GM19193 (cell line): ENCODE results near the gene ACTR8.

Source experiments
- POLR2A ChIP-seq: IDR thresholded peaks from 4 replicates; pipeline ENCODE4 v1.6.1; 2011; ENCODE audit not compliant: insufficient read depth, insufficient read length; ENCODE audit errors: extremely low read depth

The ACTR8 gene

GRCh38 chr3:53881691-53882593 is at the start of gene ACTR8:
ACTR8 (minus strand) TSS chr3:53882152; CDS start chr3:53882101, 51 bp downstream.
- peak; percentile 91 for TF ChIP-seq POLR2A

DNA sequence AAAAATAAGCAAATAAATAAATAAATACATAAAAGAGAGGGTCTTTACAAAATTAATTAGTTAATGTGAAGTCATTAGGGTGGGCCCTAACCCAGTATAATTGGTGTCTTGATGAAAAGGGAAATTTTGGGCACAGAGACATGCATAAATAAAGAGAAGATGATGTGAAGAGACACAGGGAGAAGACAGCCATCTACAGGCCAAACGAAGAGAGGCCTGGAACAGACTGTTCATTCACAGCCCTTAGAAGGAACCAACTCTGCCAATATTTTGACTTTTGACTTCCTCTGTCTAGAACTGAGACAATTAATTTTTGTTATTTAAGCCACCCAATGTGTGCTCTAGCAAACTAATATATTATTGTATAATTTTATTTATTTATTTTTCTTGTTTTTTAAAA is 39.3 kb upstream of the ACTR8 start:
- TF ChIP-seq POLR2A = no peak

DNA sequence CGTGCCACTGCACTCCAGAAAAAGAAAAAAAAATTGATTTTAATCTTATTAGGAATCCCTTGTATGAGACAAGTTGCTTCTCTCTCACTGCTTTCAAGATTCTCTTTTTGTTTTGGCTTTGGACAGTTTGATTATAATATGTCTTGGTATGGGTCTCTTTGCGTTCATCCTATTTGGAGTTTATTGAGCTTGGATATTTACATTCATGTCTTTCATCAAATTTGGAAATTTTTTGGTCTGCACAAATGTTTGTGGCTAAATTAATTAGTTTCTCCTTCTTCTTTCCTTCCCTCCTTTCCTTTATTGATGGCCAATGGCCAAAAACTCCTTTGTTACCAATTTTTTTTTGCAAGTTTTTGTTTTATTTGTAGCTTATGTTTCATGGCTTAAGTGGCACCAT is 37.8 kb upstream of the ACTR8 start:
- TF ChIP-seq POLR2A = no peak

GRCh38 chr3:53913401-53913800 is 31.4 kb upstream of the ACTR8 start:
- TF ChIP-seq POLR2A = no peak

GRCh38 chr3:53902711-53903110 is 20.8 kb upstream of the ACTR8 start:
- no peak for TF ChIP-seq POLR2A

DNA sequence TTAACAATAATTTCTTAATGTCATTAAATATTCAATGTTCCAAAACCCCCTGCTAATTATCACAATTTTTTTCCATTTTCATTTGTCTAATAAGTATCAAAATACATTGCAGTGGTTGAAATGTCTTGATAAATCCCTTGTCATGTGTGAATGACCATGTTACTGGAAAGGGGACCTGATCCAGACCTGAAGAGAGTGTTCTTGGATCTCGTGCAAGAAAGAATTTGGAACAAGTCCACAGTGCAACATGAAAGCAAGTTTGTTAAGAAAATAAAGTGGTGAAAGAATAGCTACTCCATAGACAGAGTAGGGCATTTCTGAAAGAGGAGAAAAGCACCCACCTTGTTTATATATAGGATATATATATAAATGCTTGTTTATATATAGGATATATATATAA is 20.1 kb upstream of the ACTR8 start:
- TF ChIP-seq POLR2A = no peak

DNA sequence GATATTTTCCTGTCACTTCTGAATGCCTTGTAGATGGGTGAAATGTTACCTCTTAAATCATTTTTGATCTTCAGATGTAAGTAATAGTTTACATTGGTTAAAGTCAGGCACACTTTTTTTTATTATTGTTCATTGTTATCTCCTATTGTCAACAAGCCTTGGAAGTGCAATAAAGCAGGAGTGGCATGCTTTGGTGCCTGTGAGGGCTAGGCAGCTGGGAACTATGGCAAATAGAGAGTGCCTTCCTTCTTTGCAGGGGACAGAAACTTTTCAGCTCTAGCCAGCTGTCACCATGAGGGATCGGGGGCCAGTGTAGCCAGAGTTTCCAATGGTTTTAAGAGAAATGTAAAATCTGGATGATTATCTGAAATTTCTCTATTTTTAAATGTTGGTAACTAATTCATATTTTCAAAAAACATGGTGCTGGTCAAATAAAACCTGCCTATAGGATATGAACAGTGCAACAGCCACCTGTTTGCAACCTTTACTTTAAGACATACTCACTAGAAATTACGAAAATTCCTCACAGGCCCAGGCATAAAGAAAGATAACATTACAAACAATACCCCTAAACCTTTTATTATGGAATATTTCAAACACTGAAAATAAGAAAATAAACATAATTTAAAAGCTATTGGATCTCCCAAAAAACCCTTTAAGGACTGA is 18.8 kb upstream of the ACTR8 start:
- TF ChIP-seq POLR2A = no peak

DNA sequence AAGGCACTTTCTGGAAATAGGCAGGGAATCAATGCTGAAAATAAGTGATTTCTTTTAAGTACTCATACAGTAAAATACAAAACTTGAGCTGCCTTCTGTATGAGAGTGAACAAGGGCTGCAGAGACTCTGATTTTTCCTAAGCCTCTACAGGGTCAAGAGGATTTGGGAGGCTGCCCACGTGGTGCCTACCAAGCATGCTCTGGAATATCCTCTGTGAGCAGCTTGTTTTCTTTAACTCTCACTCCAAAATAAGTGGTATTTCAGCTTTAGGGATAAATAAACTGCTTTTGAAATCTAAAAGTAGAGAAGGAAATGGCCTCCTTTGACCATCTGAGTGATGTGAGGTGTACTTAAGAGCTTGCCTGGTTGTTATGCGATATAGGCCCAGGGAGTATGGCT is 17.8 kb upstream of the ACTR8 start:
- no peak for TF ChIP-seq POLR2A

- TF ChIP-seq POLR2A = no peak
Measured at GRCh38 chr3:53892286-53892637, 10.3 kb upstream of the ACTR8 start.

- TF ChIP-seq POLR2A = peak; percentile 94
Measured at GRCh38 chr3:53891497-53892285, 9.7 kb upstream of the ACTR8 start, which contains the start of gene SELENOK. SELENOK (minus strand) TSS chr3:53891859.

DNA sequence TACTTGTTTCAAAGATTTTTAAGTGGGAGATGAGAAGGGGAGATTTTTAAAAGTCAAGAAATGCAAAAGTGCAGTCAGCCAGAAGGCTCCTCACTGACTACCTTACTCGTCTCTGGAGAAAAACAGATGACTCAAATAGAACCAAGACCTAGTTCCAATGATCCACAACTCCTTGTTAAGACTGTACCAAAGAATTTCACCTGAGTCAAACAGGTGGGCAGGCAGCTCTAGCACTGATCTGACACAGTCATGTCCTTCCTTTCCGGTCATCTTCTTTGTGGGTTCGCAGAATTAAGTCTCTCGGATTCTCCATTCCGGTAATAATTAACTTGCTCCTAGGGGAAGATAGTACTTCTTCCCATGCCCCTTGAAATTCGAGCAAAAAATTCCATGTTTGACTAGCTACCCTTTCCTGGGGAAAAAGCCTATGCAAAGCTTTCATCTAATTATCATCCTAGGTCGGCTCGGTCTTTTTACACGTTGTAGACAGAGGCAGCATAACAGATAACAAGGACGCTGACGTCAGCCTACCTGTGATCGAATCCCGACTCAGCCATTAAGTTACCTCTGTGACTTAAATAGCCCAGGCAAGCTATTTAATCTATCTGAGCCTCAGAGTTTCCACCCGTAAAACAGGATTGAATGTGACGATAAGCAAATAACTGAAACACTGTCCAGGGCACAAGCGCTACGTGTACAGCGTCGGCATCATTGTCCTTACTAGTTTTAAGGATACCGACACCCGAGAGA is 8.9 kb upstream of the ACTR8 start:
- no peak for TF ChIP-seq POLR2A

GRCh38 chr3:53888232-53888631 is 6.3 kb upstream of the ACTR8 start:
- TF ChIP-seq POLR2A = no peak

GRCh38 chr3:53887446-53887845 is 5.5 kb upstream of the ACTR8 start:
- no peak for TF ChIP-seq POLR2A

DNA sequence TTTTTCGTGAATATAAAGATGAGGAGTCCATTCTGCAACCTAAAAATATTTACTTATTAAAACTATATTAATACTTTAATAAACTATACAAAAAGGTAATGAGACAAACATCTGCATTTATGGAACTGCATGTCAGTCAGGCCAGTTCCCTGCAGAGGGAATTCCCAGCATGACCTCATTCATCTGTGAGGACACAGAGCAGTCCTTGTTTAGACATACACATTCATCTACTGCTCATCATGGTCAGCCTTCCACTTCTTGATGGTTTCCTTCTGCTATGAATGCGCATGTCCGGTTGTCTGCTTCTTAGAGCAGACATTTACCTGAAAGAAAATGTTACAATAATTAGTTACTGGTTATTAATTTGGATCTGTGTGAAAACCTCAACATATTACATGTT is 3.3 kb upstream of the ACTR8 start:
- no peak for TF ChIP-seq POLR2A

DNA sequence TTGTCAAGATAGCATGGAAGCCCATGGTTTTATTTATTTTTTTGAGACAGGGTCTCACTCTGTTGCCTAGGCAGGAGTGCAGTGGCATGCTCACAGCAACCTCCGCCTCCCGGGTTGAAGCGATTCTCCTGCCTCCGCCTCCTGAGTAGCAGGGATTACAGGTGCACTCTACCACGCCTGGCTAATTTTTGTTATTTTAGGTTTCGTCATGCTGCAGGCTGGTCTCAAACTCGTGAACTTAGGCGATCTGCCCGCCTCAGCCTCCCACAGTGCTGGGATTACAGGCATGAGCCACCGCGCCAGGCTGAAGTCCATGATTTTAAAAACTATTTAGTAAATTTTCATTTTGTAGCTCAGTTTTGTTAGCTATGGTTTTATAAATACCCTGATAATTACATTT is 2.7 kb upstream of the ACTR8 start:
- no peak for TF ChIP-seq POLR2A
